A673 (cell line): ENCODE data around the gene TNRC6C. TPM values are rescaled to one million over a fixed set of nuclear protein-coding genes. Genes with fewer than 3 reads are reported as not detected.

Source experiments
- BruUV-seq: library from RNA; stranded (reverse); fragments of 400-500 nt; replicated peaks from 2 replicates; lab custom pipeline; 2021; lab: Mats Ljungman, UMichigan
- CTCF ChIA-PET: fragments of 300-600 bp; sonication (Branson Sonifier 250); formaldehyde crosslinking; loops from one replicate; lab custom pipeline; 2022; ENCODE audit warnings: antibody characterized with exemption; lab: Charles Lee
- POLR2A ChIA-PET: fragments of 300-600 bp; sonication (Branson Sonifier 250); formaldehyde crosslinking; loops from one replicate; lab custom pipeline; 2022; ENCODE audit warnings: antibody characterized with exemption; ENCODE audit not compliant: low non-redundant PET; lab: Charles Lee
- DNase-seq: peaks from one replicate; pipeline ENCODE4 v3.0.0-alpha.2; 2015; ENCODE audit warnings: low spot score
- H3K27ac ChIP-seq: fragments of 200-600 bp; sonication (generic); 2 replicates; pipeline ENCODE4 v1.5.1; 2016; ENCODE audit warnings: mixed run types, low read depth, mild to moderate bottlenecking, mixed read lengths, antibody characterized with exemption, low read length; ENCODE audit not compliant: poor library complexity, severe bottlenecking
- H3K27me3 ChIP-seq: fragments of 200-600 bp; sonication (generic); replicated peaks from 2 replicates; pipeline ENCODE4 v1.6.1; 2017; ENCODE audit warnings: mixed run types, low read depth, mild to moderate bottlenecking, mixed read lengths, antibody characterized with exemption, low read length; ENCODE audit not compliant: insufficient read depth, poor library complexity
- H3K36me3 ChIP-seq: fragments of 200-600 bp; sonication (generic); 2 replicates; pipeline ENCODE4 v1.6.1; 2016; ENCODE audit warnings: mixed run types, mild to moderate bottlenecking, mixed read lengths, antibody characterized with exemption, low read length; ENCODE audit not compliant: insufficient read depth, poor library complexity, severe bottlenecking
- H3K4me1 ChIP-seq: fragments of 200-600 bp; sonication (generic); 2 replicates; pipeline ENCODE4 v1.6.1; 2017; ENCODE audit warnings: mixed run types, mild to moderate bottlenecking, mixed read lengths, antibody characterized with exemption, low read length; ENCODE audit not compliant: insufficient read depth, poor library complexity, severe bottlenecking
- H3K4me3 ChIP-seq: fragments of 200-600 bp; sonication (generic); 2 replicates; pipeline ENCODE4 v1.5.1; 2016; ENCODE audit warnings: low read depth, mixed run types, mild to moderate bottlenecking, mixed read lengths, low read length; ENCODE audit not compliant: poor library complexity, severe bottlenecking
- H3K9me3 ChIP-seq: fragments of 200-600 bp; sonication (generic); 2 replicates; pipeline ENCODE4 v1.6.1; 2016; ENCODE audit warnings: mixed run types, low read depth, mild to moderate bottlenecking, mixed read lengths, antibody characterized with exemption, low read length; ENCODE audit not compliant: poor library complexity, severe bottlenecking
- EZH2 ChIP-seq: fragments of 200-600 bp; sonication (generic); IDR thresholded peaks from 2 replicates; pipeline ENCODE4 v1.6.1; 2017; ENCODE audit warnings: borderline replicate concordance, low read depth, mild to moderate bottlenecking, mixed read lengths, antibody characterized with exemption, low read length; ENCODE audit not compliant: poor library complexity, severe bottlenecking
- intact Hi-C: fragments of 100-400 bp; cut with micrococcal nuclease; formaldehyde crosslinking; loops from one replicate; pipeline ENCODE4 v1.10.0; 2022; ENCODE audit not compliant: unreplicated experiment
- total RNA-seq: library from RNA; stranded (reverse); gene quantifications from 2 replicates; pipeline ENCODE4 v1.2.3, GENCODE V29; 2021
- TF ChIP-seq, protein P1 (sequence below): fragments of 300-800, 200-600 bp; sonication (generic); conservative IDR thresholded peaks from 2 replicates; pipeline ENCODE4 v1.5.1; 2017; ENCODE audit warnings: low read depth, mild to moderate bottlenecking, antibody characterized with exemption, low read length, moderate library complexity, mixed read lengths

TNRC6C gene
- total RNA-seq, 1 experiment from 2014 or later: 26.7 TPM

GRCh38 chr17:77923776-77924513 lies 34.6 kb upstream of the TNRC6C start:
- POLR2A ChIA-PET: no interaction called here
- CTCF ChIA-PET: no interaction called here
- H3K4me1 ChIP-seq: peaks cover 17% of the 10 kb centered on the region
- no TSS peak for BruUV-seq
- H3K36me3 ChIP-seq: no peaks in the 10 kb centered on the region
- intact Hi-C loops: no loop called here
- H3K27me3 ChIP-seq: no peaks in the 10 kb centered on the region
- TF ChIP-seq, protein P1, sequence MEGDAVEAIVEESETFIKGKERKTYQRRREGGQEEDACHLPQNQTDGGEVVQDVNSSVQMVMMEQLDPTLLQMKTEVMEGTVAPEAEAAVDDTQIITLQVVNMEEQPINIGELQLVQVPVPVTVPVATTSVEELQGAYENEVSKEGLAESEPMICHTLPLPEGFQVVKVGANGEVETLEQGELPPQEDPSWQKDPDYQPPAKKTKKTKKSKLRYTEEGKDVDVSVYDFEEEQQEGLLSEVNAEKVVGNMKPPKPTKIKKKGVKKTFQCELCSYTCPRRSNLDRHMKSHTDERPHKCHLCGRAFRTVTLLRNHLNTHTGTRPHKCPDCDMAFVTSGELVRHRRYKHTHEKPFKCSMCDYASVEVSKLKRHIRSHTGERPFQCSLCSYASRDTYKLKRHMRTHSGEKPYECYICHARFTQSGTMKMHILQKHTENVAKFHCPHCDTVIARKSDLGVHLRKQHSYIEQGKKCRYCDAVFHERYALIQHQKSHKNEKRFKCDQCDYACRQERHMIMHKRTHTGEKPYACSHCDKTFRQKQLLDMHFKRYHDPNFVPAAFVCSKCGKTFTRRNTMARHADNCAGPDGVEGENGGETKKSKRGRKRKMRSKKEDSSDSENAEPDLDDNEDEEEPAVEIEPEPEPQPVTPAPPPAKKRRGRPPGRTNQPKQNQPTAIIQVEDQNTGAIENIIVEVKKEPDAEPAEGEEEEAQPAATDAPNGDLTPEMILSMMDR: no peak
- no peak for DNase-seq
- H3K9me3 ChIP-seq: no peaks in the 10 kb centered on the region
- H3K27ac ChIP-seq: no peak overlapping the region
- no peak overlapping the region for H3K4me3 ChIP-seq

- Histone ChIP-seq H3K4me1 (peaks cover 22% of the 10 kb centered on the region), H3K27ac (no peak overlapping the region), H3K9me3 (no peaks in the 10 kb centered on the region), H3K4me3 (no peak overlapping the region), H3K36me3 (no peaks in the 10 kb centered on the region), H3K27me3 (no peaks in the 10 kb centered on the region)
- POLR2A ChIA-PET: no interaction called here
- BruUV-seq: no TSS peak
- TF ChIP-seq EZH2: no peak
- TF ChIP-seq, protein P1: no peak
- intact Hi-C loops: no loop called here
- CTCF ChIA-PET: no interaction called here
- DNase-seq: peak; percentile 29
These were observed 33.7 kb upstream of the TNRC6C start for GRCh38 chr17:77924757-77925336.

DNA sequence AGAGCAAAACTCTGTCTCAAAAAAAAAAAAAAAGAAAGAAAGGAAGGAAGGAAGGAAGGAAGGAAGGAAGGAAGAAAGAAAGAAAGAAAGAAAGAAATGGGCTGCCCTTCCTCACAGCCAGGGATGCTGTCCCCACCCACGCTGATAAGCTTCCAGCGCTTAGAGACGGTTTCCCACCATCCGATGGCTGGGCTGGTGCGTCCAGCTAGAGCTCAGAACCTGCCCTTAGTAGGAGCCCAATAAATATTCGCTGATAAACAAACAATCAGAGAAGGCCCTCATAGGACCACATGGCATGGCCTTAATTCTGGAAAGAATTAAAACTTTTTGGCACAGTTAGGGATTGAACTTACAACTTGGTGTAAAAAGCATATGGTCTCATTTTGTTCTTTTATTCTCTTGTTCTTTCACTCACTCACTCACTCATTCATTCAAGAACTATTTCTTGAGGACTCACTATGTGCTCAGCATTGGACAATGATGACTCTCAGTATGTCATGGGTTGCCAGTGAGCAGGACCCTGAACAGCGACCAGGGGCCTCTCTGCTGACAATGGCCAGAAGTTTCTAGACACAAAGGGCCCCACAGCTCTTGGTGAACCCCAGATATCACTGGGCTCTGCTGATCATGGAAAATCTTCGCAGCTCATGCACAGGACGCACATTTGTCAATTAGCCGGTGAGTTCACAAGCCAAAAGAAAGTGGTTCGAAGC lies 32.5 kb upstream of the TNRC6C start:
- H3K4me3 ChIP-seq: no peak overlapping the region
- H3K27ac ChIP-seq: no peak overlapping the region
- H3K9me3 ChIP-seq: no peaks in the 10 kb centered on the region
- CTCF ChIA-PET: no interaction called here
- TF ChIP-seq, protein P1: no peak
- TF ChIP-seq EZH2: no peak
- POLR2A ChIA-PET: no interaction called here
- DNase-seq: no peak
- H3K36me3 ChIP-seq: no peaks in the 10 kb centered on the region
- peaks cover 22% of the 10 kb centered on the region for H3K4me1 ChIP-seq
- no peaks in the 10 kb centered on the region for H3K27me3 ChIP-seq
- BruUV-seq: no TSS peak
- intact Hi-C loops: no loop called here
